Left lung (tissue), 10 donors: ENCODE data around the gene FNDC3A. TPM values are rescaled to one million over a fixed set of nuclear protein-coding genes. Genes with fewer than 3 reads are reported as not detected.
A peak's percentile ranks its signal among the peaks of the same experiment; 100 is the strongest.
"Not testable (repeated sequence)": the region's sequence is repeated elsewhere in the genome, so short reads cannot be mapped to it uniquely, and the experiment has no call there.

ENCODE experiments used
- ATAC-seq: fragments of 200-7000 bp; cut with Tn5 transposase; one replicate; pipeline ENCODE4 v1.9.1; 2020; ENCODE audit warnings: moderate library complexity
- DNase-seq, 4 donors: peaks; one replicate each; pipeline ENCODE4 v3.0.0-alpha.2; 2013 to 2020
- H3K27ac ChIP-seq, 2 donors: fragments of 200-600 bp; sonication (generic) in 1 of 2; one replicate each; pipeline versions ENCODE4 v1.5.0 to v1.8.0; 2020 to 2021
- H3K27me3 ChIP-seq, 2 donors: fragments of 200-600 bp; sonication (generic) in 1 of 2; one replicate each; pipeline versions ENCODE4 v1.5.0 to v1.8.0; 2020 to 2021
- H3K36me3 ChIP-seq, 2 donors: fragments of 200-600 bp; sonication (generic) in 1 of 2; one replicate each; pipeline versions ENCODE4 v1.5.0 to v1.8.0; 2020 to 2021
- H3K4me1 ChIP-seq, 2 donors: fragments of 200-600 bp; one replicate each; pipeline ENCODE4 v1.8.0; 2021
- H3K4me3 ChIP-seq, 2 donors: fragments of 200-600 bp; sonication (generic) in 1 of 2; one replicate each; pipeline versions ENCODE4 v1.5.0 to v1.8.0; 2020 to 2021; ENCODE audit warnings: mild to moderate bottlenecking in 1 of 2
- H3K9me3 ChIP-seq, 2 donors: fragments of 200-600 bp; sonication (generic) in 1 of 2; one replicate each; pipeline versions ENCODE4 v1.5.0 to v1.8.0; 2020 to 2021
- intact Hi-C, 2 donors: fragments of 100-400 bp; cut with DNase I; formaldehyde crosslinking; loops; one replicate each; pipeline versions ENCODE4 v1.11.2 to v1.14.2; 2022
- polyA plus RNA-seq, 6 donors: library from polyadenylated mRNA; unstranded; fragments of 120-200 nt; gene quantifications; one replicate each; pipeline ENCODE4 v1.2.1, GENCODE V29; 2013; ENCODE audit not compliant: insufficient read length in 6 of 6
- total RNA-seq, 2 donors: library from RNA; stranded (reverse); fragmentation: NEBNext Ultra II Directional; extraction: Animal tissue kit (Norgen Biotek cat#: 25700); gene quantifications; one replicate each; pipeline ENCODE4 v1.2.1, GENCODE V29; 2021
- TF ChIP-seq, protein P1 (sequence below), 2 donors: fragments of 200-600 bp; sonication (generic) in 1 of 2; IDR thresholded peaks; one replicate each; pipeline versions ENCODE4 v1.5.0 to v1.8.0; 2021; ENCODE audit warnings: antibody characterized with exemption in 2 of 2
- donor health status: DM: no; HTN: yes; CAD: no.
- donor health status: DM: no; HTN: no; CAD: no.

FNDC3A gene
- total and polyA plus RNA-seq, 8 donors = 55.5 to 80.5 (median 69.8) TPM

DNA sequence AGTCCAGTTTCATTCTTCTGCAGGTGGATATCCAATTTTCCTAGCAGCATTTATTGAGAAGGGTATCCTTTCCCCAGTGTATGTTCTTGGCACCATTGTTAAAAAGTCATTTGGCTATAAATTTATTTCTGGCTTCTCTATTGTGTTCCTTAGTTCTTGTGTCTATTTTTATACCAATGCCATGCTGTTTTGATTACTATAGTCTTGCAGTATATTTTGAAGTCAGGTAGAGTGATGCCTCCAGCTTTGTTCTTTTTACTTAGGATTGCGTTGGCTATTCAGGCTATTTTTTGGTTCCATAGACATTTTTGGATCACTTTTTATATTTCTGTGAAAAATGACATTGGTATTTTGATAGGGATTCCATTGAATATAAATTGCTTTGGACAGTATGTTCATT, 172.7 kb downstream of the FNDC3A start:
- ATAC-seq = no peak
- H3K27me3 ChIP-seq = no peaks in the 10 kb centered on the region
- no peak overlapping the region for H3K27ac ChIP-seq
- intact Hi-C loops = no loop called here
- H3K4me1 ChIP-seq = peaks cover 5 to 11% of the 10 kb centered on the region in 2 donors
- peaks cover 0 to 21% of the 10 kb centered on the region in 2 donors for H3K9me3 ChIP-seq
- H3K4me3 ChIP-seq = no peak overlapping the region
- TF ChIP-seq, protein P1, sequence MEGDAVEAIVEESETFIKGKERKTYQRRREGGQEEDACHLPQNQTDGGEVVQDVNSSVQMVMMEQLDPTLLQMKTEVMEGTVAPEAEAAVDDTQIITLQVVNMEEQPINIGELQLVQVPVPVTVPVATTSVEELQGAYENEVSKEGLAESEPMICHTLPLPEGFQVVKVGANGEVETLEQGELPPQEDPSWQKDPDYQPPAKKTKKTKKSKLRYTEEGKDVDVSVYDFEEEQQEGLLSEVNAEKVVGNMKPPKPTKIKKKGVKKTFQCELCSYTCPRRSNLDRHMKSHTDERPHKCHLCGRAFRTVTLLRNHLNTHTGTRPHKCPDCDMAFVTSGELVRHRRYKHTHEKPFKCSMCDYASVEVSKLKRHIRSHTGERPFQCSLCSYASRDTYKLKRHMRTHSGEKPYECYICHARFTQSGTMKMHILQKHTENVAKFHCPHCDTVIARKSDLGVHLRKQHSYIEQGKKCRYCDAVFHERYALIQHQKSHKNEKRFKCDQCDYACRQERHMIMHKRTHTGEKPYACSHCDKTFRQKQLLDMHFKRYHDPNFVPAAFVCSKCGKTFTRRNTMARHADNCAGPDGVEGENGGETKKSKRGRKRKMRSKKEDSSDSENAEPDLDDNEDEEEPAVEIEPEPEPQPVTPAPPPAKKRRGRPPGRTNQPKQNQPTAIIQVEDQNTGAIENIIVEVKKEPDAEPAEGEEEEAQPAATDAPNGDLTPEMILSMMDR (IDR thresholded peaks at IDR 0.05) = no peak
- H3K36me3 ChIP-seq = peaks cover 0 to 63% of the 10 kb centered on the region in 2 donors
- DNase-seq = no peak

DNA sequence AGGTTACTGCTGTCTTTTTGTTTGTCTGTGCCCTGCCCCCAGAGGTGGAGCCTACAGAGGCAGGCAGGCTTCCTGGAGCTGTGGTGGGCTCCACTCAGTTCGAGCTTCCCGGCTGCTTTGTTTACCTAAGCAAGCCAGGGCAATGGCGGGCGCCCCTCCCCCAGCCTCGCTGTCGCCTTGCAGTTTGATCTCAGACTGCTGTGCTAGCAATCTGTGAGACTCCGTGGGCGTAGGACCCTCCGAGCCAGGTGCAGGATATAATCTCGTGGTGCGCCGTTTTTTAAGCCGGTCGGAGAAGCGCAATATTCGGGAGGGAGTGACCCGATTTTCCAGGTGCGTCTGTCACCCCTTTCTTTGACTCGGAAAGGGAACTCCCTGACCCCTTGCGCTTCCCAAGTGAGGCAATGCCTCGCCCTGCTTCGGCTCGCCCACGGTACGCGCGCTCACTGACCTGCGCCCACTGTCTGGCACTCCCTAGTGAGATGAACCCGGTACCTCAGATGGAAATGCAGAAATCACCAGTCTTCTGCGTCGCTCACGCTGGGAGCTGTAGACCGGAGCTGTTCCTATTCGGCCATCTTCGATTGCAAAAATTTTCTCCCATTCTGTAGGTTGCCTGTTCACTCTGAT, 182.4 kb downstream of the FNDC3A start:
- DNase-seq = peak in 1 of 4 donors; percentile 38
- intact Hi-C loops = not testable (repeated sequence)

DNA sequence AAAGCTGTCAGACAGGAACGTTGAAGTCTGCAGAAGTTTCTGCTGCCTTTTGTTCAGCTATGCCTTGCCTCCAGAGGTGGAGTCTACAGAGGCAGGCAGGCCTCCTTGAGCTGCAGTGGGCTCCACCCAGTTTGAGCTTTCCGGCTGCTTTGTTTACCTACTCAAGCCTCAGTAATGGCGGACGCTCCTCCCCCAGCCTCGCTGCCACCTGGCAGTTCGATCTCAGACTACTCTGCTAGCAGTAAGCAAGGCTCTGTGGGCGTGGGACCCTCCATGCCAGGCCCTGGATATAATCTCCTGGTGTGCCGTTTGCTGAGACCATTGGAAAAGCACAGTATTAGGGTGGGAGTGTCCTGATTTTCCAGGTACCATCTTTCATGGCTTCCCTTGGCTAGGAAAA, 187.4 kb downstream of the FNDC3A start:
- ATAC-seq, intact Hi-C loops, H3K4me1 ChIP-seq: not testable (repeated sequence)

More for the DNA sequence above, 182.4 kb downstream of the FNDC3A start:
- not testable (repeated sequence) for H3K27ac ChIP-seq, H3K9me3 ChIP-seq, H3K27me3 ChIP-seq, ATAC-seq, H3K4me1 ChIP-seq, H3K4me3 ChIP-seq
- peaks cover 0 to 18% of the 10 kb centered on the region in 2 donors for H3K36me3 ChIP-seq

DNA sequence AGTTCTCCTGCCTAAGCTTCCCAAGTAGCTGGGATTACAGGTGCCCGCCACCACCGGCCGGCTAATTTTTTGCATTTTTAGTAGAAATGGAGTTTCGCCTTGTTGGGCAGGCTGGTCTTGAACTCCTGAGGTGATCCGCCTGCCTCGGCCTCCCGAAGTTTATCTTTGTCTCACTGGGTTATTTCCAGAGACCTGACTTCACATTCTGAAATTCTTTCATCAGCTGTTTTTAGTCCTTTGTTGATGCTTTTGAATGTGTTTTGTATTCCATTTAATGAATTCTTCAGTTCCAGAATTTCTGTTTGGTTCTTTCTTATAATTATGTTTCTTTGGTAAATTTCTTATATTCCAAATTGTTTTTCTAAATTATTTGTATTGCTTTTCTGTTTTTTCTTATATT, 189.0 kb downstream of the FNDC3A start:
- peaks cover 0 to 47% of the 10 kb centered on the region in 2 donors for H3K36me3 ChIP-seq
- H3K27me3 ChIP-seq = no peaks in the 10 kb centered on the region
- peak in 1 of 4 donors; percentile 12 for DNase-seq
- peaks cover 0 to 6% of the 10 kb centered on the region in 2 donors for H3K4me1 ChIP-seq
- intact Hi-C loops = no loop called here
- H3K4me3 ChIP-seq = no peak overlapping the region
- no peak overlapping the region for H3K27ac ChIP-seq
- no peak for ATAC-seq
- TF ChIP-seq, protein P1 (IDR thresholded peaks at IDR 0.05) = no peak
- peaks cover 0 to 19% of the 10 kb centered on the region in 2 donors for H3K9me3 ChIP-seq

More for the DNA sequence above, 187.4 kb downstream of the FNDC3A start:
- not testable (repeated sequence) for H3K4me3 ChIP-seq, H3K27me3 ChIP-seq, H3K27ac ChIP-seq
- DNase-seq = peak in 1 of 4 donors; percentile 48
- H3K36me3 ChIP-seq = peaks cover 0 to 37% of the 10 kb centered on the region in 2 donors
- peaks cover 0 to 19% of the 10 kb centered on the region in 2 donors for H3K9me3 ChIP-seq

DNA sequence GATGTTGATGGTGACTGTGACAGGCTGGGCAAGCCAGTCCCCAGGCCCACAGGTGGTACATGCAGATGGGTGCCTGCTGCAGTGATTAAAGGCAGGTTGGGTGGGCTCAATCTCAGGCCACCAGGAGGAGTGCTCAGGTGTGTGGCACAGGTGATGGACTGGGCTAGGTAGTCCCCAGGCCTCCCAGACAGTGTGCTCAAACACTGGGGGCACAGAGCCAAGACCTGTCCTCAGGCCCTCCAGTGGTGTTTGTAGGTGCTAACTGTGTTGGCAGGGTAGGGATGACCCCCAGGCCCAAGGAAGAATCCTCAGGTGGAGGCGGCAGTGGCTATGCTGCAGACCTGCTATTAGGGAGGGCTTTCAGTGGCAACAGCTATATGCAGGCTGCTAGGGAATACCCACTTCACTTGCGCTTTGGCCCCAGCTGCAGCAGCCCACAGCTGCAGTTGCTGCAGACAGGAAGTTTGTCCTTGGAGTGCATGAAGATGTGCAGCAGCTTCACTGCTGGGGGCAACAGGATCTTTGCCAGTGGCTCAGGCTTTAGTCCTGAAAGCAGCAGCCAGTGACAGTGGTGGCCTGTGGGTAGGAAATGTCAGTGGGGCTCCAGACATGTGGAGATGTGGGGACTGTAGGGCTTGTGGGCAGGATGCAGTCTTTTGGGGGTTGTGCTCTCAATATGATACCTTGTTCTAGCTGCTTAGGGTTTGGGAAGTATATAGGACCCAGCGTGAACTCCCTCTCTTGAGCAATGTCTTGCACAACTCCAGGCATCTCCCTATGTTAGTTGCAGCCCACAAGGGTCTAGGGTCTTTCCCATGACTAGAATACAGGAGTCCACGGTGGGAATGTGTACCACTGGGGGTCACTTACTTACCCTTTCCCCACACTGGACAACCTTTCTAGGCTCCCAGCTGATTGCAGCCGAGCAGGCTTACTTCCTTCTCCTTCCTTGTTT, 190.4 kb downstream of the FNDC3A start:
- peaks cover 0 to 47% of the 10 kb centered on the region in 2 donors for H3K36me3 ChIP-seq
- TF ChIP-seq, protein P1 (IDR thresholded peaks at IDR 0.05) = no peak
- peaks cover 0 to 19% of the 10 kb centered on the region in 2 donors for H3K9me3 ChIP-seq
- H3K4me1 ChIP-seq = peaks cover 0 to 6% of the 10 kb centered on the region in 2 donors
- ATAC-seq (no peak), DNase-seq (peak in 1 of 4 donors; percentile 50)
- intact Hi-C loops = no loop called here
- no peaks in the 10 kb centered on the region for H3K27me3 ChIP-seq
- no peak overlapping the region for H3K4me3 ChIP-seq
- no peak overlapping the region for H3K27ac ChIP-seq

DNA sequence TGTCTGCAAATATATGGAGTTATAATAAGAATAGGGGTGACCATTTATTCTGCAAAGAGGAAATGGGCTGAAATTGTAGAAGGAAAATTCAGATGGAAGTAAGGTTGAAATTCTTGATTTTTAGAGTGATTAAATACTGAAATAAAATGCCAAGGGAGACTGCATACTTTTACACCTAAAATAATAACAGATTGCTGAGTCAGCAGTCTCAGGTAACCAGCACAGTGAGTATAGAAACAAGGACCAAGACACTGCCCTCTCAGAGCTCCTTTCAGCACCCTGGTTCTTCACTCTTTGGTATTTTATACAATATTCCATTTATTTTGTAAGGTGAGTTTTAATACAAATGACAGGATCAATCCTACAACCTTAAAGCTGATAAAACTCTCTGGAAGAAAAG, 195.6 kb downstream of the FNDC3A start:
- H3K36me3 ChIP-seq = peaks cover 0 to 58% of the 10 kb centered on the region in 2 donors
- ATAC-seq (no peak), DNase-seq (no peak)
- peaks cover 0 to under 1% of the 10 kb centered on the region in 2 donors for H3K4me1 ChIP-seq
- H3K9me3 ChIP-seq = no peaks in the 10 kb centered on the region
- intact Hi-C loops = no loop called here
- no peaks in the 10 kb centered on the region for H3K27me3 ChIP-seq
- TF ChIP-seq, protein P1 (IDR thresholded peaks at IDR 0.05) = no peak
- no peak overlapping the region for H3K27ac ChIP-seq
- no peak overlapping the region for H3K4me3 ChIP-seq
